K562 (cell line): Measurements from ENCODE around the gene MITF. TPM values are rescaled to one million over a fixed set of nuclear protein-coding genes. Genes with fewer than 3 reads are reported as not detected.

Source experiments
- ATAC-seq: fragments of 200-7000 bp; cut with Tn5 transposase; 3 replicates; pipeline ENCODE4 v1.9.1; 2020; ENCODE audit warnings: moderate library complexity
- BruUV-seq: library from RNA; stranded (reverse); fragments of 400-500 nt; replicated peaks from 2 replicates; lab custom pipeline; 2021; lab: Mats Ljungman, UMichigan
- CTCF ChIA-PET: fragments of 300-600 bp; formaldehyde crosslinking; extraction: SDS; loops from one replicate; lab custom pipeline; 2021; ENCODE audit warnings: low intra/inter-chr PET ratio; lab: Yijun Ruan, JAX
- POLR2A ChIA-PET: fragments of 300-600, 350-650 bp; sonication (Branson Sonifier 250); formaldehyde crosslinking; extraction: SDS; loops from one replicate; lab custom pipeline; 2021; ENCODE audit warnings: antibody characterized with exemption, inconsistent platforms; lab: Yijun Ruan, JAX
- DNase-seq, 4 experiments: peaks; one replicate each; pipeline versions ENCODE4 v3.0.0 to v3.0.0-alpha.2; 2011 to 2018; ENCODE audit warnings: low spot score in 3 of 4, mixed read lengths in 3 of 4; ENCODE audit errors: extremely low read depth in 1 of 4
- FAIRE-seq: peaks from 2 replicates; lab custom pipeline; 2011; peaks lifted over from hg19 to GRCh38; lab: Jason Lieb, UNC
- H2AFZ ChIP-seq: 2 replicates; pipeline ENCODE4 v1.6.0; 2011; ENCODE audit warnings: low read depth, low read length, control low read depth, inconsistent platforms
- H3K27ac ChIP-seq: fragments of 200-600 bp; 3 replicates; pipeline ENCODE4 v1.8.0; 2011; ENCODE audit warnings: low read depth, mild to moderate bottlenecking, control low read depth, inconsistent platforms, low read length, moderate library complexity, mixed read lengths; ENCODE audit errors: extremely low read depth
- H3K27me3 ChIP-seq, 2 experiments: fragments of 300-600 bp in 1 of 2; 2 replicates in 1 of 2; 3 replicates in 1 of 2; pipeline versions ENCODE4 v1.6.0 to v1.8.0; 2011; ENCODE audit warnings: inconsistent platforms in 2 of 2, low read length in 2 of 2, mild to moderate bottlenecking in 1 of 2, mixed read lengths in 1 of 2, moderate library complexity in 1 of 2; ENCODE audit not compliant: control insufficient read depth in 2 of 2, insufficient read depth in 2 of 2
- H3K36me3 ChIP-seq: fragments of 300-600 bp; 3 replicates; pipeline ENCODE4 v1.8.0; 2011; ENCODE audit warnings: mild to moderate bottlenecking, low read length, inconsistent platforms; ENCODE audit not compliant: control insufficient read depth, insufficient read depth
- H3K4me1 ChIP-seq, 2 experiments: fragments of 200-600 bp in 1 of 2; replicated peaks in 1 of 2; 2 replicates in 1 of 2; 3 replicates in 1 of 2; pipeline versions ENCODE4 v1.5.1 to v1.8.0; 2011; ENCODE audit warnings: inconsistent platforms in 2 of 2, low read length in 2 of 2, mild to moderate bottlenecking in 1 of 2, mixed read lengths in 1 of 2, moderate library complexity in 1 of 2; ENCODE audit not compliant: control insufficient read depth in 2 of 2, insufficient read depth in 2 of 2
- H3K4me2 ChIP-seq: 2 replicates; pipeline ENCODE4 v1.6.1; 2011; ENCODE audit warnings: low read length, control low read depth, inconsistent platforms, mixed read lengths; ENCODE audit not compliant: insufficient read depth
- H3K4me3 ChIP-seq: fragments of 200-600 bp; sonication (generic), shearing (Covaris generic); 2 replicates; pipeline ENCODE4 v1.5.1; 2016; ENCODE audit warnings: control low read depth, inconsistent platforms
- H3K79me2 ChIP-seq: fragments of 200-600 bp; 3 replicates; pipeline ENCODE4 v1.8.0; 2011; ENCODE audit warnings: low read length, inconsistent platforms; ENCODE audit not compliant: control insufficient read depth, insufficient read depth
- H3K9ac ChIP-seq, 2 experiments: 2 replicates each; pipeline versions ENCODE4 v1.6.0 to v1.6.1; 2011; ENCODE audit warnings: low read depth in 2 of 2, low read length in 2 of 2, control low read depth in 1 of 2, inconsistent platforms in 1 of 2, mild to moderate bottlenecking in 1 of 2, mixed read lengths in 1 of 2; ENCODE audit not compliant: insufficient read depth in 1 of 2
- H3K9me1 ChIP-seq: one replicate; pipeline ENCODE4 v1.6.0; 2011; ENCODE audit warnings: inconsistent platforms, mild to moderate bottlenecking, low read length, moderate library complexity; ENCODE audit not compliant: control insufficient read depth, insufficient read depth
- H3K9me3 ChIP-seq: replicated peaks from 2 replicates; pipeline ENCODE4 v1.5.1; 2011; ENCODE audit warnings: low read depth, low read length, inconsistent platforms; ENCODE audit not compliant: control insufficient read depth, insufficient read depth
- H4K20me1 ChIP-seq: replicated peaks from 2 replicates; pipeline ENCODE4 v1.6.1; 2011; ENCODE audit warnings: low read length, inconsistent platforms, mixed read lengths; ENCODE audit not compliant: control insufficient read depth, insufficient read depth
- CBFA2T3 ChIP-seq: fragments of 450-650 bp; IDR thresholded peaks from 2 replicates; pipeline ENCODE4 v1.6.1; 2017
- CEBPG ChIP-seq, 3 experiments: fragments of 200-800 bp in 1 of 3; sonication (Bioruptor generic) in 1 of 3; sonication (generic) in 1 of 3; formaldehyde crosslinking in 1 of 3; IDR thresholded peaks in 2 of 3; conservative IDR thresholded peaks in 1 of 3; 2 replicates each; pipeline versions ENCODE4 v1.6.1 to v1.8.0; 2016 to 2022; ENCODE audit warnings: missing compliant biosample characterization in 2 of 3, missing genetic modification characterization in 2 of 3, mild to moderate bottlenecking in 1 of 3, missing genetic modification reagents in 1 of 3
- DDX20 ChIP-seq: fragments of 450-650 bp; IDR thresholded peaks from 2 replicates; pipeline ENCODE4 v1.6.1; 2016; ENCODE audit warnings: missing genetic modification characterization, low read depth, mild to moderate bottlenecking, missing compliant biosample characterization, moderate library complexity
- KDM1A ChIP-seq, 2 experiments: fragments of 450-650 bp; IDR thresholded peaks; 2 replicates each; pipeline ENCODE4 v1.6.1; 2016; ENCODE audit warnings: mild to moderate bottlenecking in 2 of 2
- MEF2A ChIP-seq: IDR thresholded peaks from 2 replicates; pipeline ENCODE4 v1.6.1; 2011; ENCODE audit warnings: low read depth, mild to moderate bottlenecking, low read length, moderate library complexity; ENCODE audit not compliant: control insufficient read depth
- MEF2D ChIP-seq: conservative IDR thresholded peaks from 2 replicates; pipeline ENCODE4 v1.6.1; 2016; ENCODE audit warnings: low read depth, missing genetic modification characterization, missing compliant biosample characterization
- RBBP5 ChIP-seq: fragments of 200-600 bp; sonication (generic); IDR thresholded peaks from 2 replicates; pipeline ENCODE4 v1.6.1; 2012; ENCODE audit warnings: borderline replicate concordance, mild to moderate bottlenecking, low read length, control low read depth, inconsistent platforms; ENCODE audit not compliant: insufficient read depth, poor library complexity, severe bottlenecking
- RCOR1 ChIP-seq, 2 experiments: IDR thresholded peaks; 2 replicates each; pipeline ENCODE4 v1.6.1; 2012; ENCODE audit warnings: low read depth in 2 of 2, low read length in 2 of 2, borderline replicate concordance in 1 of 2, improper control_type of control experiment in 1 of 2
- SIX5 ChIP-seq, 2 experiments: IDR thresholded peaks; 2 replicates each; pipeline ENCODE4 v1.6.1; 2011; ENCODE audit warnings: low read length in 2 of 2, borderline replicate concordance in 1 of 2, low read depth in 1 of 2, mild to moderate bottlenecking in 1 of 2, moderate library complexity in 1 of 2; ENCODE audit not compliant: insufficient read depth in 1 of 2
- ZNF695 ChIP-seq: fragments of 450-650 bp; formaldehyde crosslinking; IDR thresholded peaks from 2 replicates; pipeline ENCODE4 v1.4.0; 2020; ENCODE audit warnings: mild to moderate bottlenecking, moderate library complexity
- WGBS: fragments of 100-300 bp; shearing (Covaris generic); methylation state at CpG from one replicate; pipeline ENCODE4 v1.1.6; 2016; ENCODE audit warnings: low coverage, mixed read lengths; ENCODE audit not compliant: insufficient coverage; ENCODE audit errors: missing lambda C conversion rate; 5-methylcytosine and 5-hydroxymethylcytosine counted together
- in situ Hi-C: fragments of 300-500 bp; cut with MboI; formaldehyde crosslinking; loops from 4 replicates; pipeline ENCODE4 v1.15.0; 2018; ENCODE audit warnings: inconsistent platforms, mixed read lengths
- intact Hi-C: fragments of 100-400 bp; cut with micrococcal nuclease; formaldehyde crosslinking; loops from 2 replicates; pipeline ENCODE4 v1.14.2; 2022
- polyA plus RNA-seq, 8 experiments: library from polyadenylated mRNA; depleted of rRNA in 4 of 8; stranded (reverse) in 5 of 8; unstranded in 3 of 8; fragments of >200 nt; fragmentation: Nextera tagmentation in 2 of 8; fragmentation: Illumina TruSeq in 1 of 8; extraction: Ambion mirVana in 2 of 8; extraction: Trizol in 1 of 8; gene quantifications; 2 replicates each; pipeline versions ENCODE4 v1.2.1 to v1.2.3, GENCODE V29; 2011 to 2014; ENCODE audit warnings: inconsistent platforms in 1 of 8, missing spikeins in 1 of 8
- total RNA-seq, 7 experiments: library from RNA; depleted of rRNA in 6 of 7; stranded (reverse); fragments of >200 nt in 6 of 7; fragmentation: Illumina TruSeq in 2 of 7; extraction: Trizol in 2 of 7; gene quantifications; 2 replicates each; pipeline versions ENCODE4 v1.2.1 to v1.2.3, GENCODE V29; 2011 to 2021; ENCODE audit warnings: low replicate concordance in 1 of 7
- TF ChIP-seq, protein P1 (sequence below), 2 experiments: IDR thresholded peaks in 1 of 2; conservative IDR thresholded peaks in 1 of 2; 2 replicates each; pipeline ENCODE4 v1.6.1; 2016; ENCODE audit warnings: low read depth in 2 of 2, mild to moderate bottlenecking in 1 of 2, missing compliant biosample characterization in 1 of 2, missing genetic modification characterization in 1 of 2, moderate library complexity in 1 of 2
- TF ChIP-seq, protein P2 (sequence below), 2 experiments: fragments of 450-650 bp; conservative IDR thresholded peaks; 2 replicates each; pipeline ENCODE4 v1.6.1; 2017; ENCODE audit warnings: mild to moderate bottlenecking in 2 of 2, moderate library complexity in 2 of 2
- TF ChIP-seq, protein P3 (sequence below), 2 experiments: fragments of 450-650 bp in 1 of 2; sonication (generic) in 1 of 2; formaldehyde crosslinking in 1 of 2; IDR thresholded peaks in 1 of 2; conservative IDR thresholded peaks in 1 of 2; 2 replicates each; pipeline versions ENCODE4 v1.6.1 to v1.8.1; 2016 to 2023; ENCODE audit warnings: mild to moderate bottlenecking in 2 of 2, moderate library complexity in 2 of 2, inconsistent platforms in 1 of 2, missing genetic modification reagents in 1 of 2

MITF gene
- total and polyA plus RNA-seq, 9 of the 15 experiments (the other 6 are each of a cell fraction or from before 2014, with no cell fraction given) = 5.6 to 14.9 (median 11.1) TPM

DNA sequence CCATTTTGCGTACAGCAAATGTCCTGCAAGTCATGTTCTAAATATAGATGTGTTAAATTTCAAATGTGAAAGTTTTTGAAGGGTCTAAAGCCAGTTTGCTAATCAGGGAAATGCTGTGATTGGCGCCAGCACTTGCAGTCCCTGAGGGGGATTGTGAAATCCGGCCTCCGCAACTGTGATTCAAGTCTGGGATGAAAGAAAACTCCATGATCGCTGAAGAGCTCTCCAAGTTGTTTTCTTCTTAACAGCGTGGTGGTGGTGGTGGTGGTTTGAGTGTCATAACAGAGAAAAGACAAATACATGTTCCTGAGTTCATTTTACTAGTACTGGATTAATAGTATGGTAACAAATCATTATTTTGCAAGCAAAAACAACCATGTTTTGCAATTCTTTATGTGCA is 51.8 kb downstream of the MITF start:
- CTCF ChIA-PET = interaction anchor here (1.1 kb wide), 1 partner anchor 101 kb away, joined by 9 read pairs; no protein-coding TSS in a partner anchor
- peak in 1 of 4 experiments; percentile 28 for DNase-seq
- peak; percentile 44 for ATAC-seq
- Histone ChIP-seq H3K4me3 (no peak overlapping the region), H2AFZ (no peak overlapping the region), H3K27ac (peak overlapping the region; percentile 78; the same call in 2 of the 3 replicates), H3K79me2 (peaks cover 58% of the 10 kb centered on the region), H3K9ac (no peak overlapping the region), H4K20me1 (no peaks in the 10 kb centered on the region), H3K36me3 (peaks cover 6% of the 10 kb centered on the region; the same call in 2 of the 3 replicates), H3K9me3 (no peaks in the 10 kb centered on the region), H3K27me3 (no peaks in the 10 kb centered on the region), H3K4me2 (no peak overlapping the region), H3K4me1 (peaks cover 0 to 45% of the 10 kb centered on the region in 2 experiments; a peak in 3 of 5 replicates), H3K9me1 (no peaks in the 10 kb centered on the region)
- peak; percentile 68 for FAIRE-seq
- intact Hi-C loops (loop anchor here (5.0 kb wide), 2 partner anchors 49 to 66 kb away; no protein-coding TSS in a partner anchor), in situ Hi-C loops (loop anchor here (5.0 kb wide), 1 partner anchor 94 kb away; no protein-coding TSS in a partner anchor)
- WGBS = 11% methylated on average over 6 of the region's 6 CpGs
- POLR2A ChIA-PET = interaction anchor here (1.3 kb wide), 1 partner anchor 21 kb away, joined by 4 read pairs; no protein-coding TSS in a partner anchor
- BruUV-seq = no TSS peak
- TF ChIP-seq MEF2D (tag) (0 out of 2 replicates have a peak, but pooled peaks have one; percentile 41), SIX5 (IDR thresholded peaks at IDR 0.05; ENCODE audit: borderline replicate concordance in 1 of 2, insufficient read depth in 1 of 2, low read depth in 1 of 2, low read length in 2 of 2) (no peak), DDX20 (no peak), RBBP5 (peak; percentile 3), CEBPG (CRISPR knock-in tag; IDR thresholded peaks at IDR 0.05) (no peak), CEBPG (tag; conservative IDR thresholded peaks at IDR 0.05 in 1 of 2, IDR thresholded peaks at IDR 0.05 in 1 of 2) (peak; percentile 47 to 77; a peak in 3 of 4 replicates), MEF2A (peak; percentile 45; the same call in 1 of the 2 replicates), CBFA2T3 (peak; percentile 5; the same call in 1 of the 2 replicates), RCOR1 (IDR thresholded peaks at IDR 0.05; ENCODE audit: borderline replicate concordance in 1 of 2, low read depth in 2 of 2, low read length in 2 of 2) (peak in 1 of 2 experiments; percentile 74; a peak in 1 of 4 replicates), ZNF695 (CRISPR knock-in tag) (no peak), KDM1A (IDR thresholded peaks at IDR 0.05) (peak; percentile 77 to 78)
- TF ChIP-seq, protein P1, sequence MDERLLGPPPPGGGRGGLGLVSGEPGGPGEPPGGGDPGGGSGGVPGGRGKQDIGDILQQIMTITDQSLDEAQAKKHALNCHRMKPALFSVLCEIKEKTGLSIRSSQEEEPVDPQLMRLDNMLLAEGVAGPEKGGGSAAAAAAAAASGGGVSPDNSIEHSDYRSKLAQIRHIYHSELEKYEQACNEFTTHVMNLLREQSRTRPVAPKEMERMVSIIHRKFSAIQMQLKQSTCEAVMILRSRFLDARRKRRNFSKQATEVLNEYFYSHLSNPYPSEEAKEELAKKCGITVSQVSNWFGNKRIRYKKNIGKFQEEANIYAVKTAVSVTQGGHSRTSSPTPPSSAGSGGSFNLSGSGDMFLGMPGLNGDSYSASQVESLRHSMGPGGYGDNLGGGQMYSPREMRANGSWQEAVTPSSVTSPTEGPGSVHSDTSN (CRISPR knock-in tag; IDR thresholded peaks at IDR 0.05; ENCODE audit: low read depth) = no peak
- TF ChIP-seq, protein P1 (tag; conservative IDR thresholded peaks at IDR 0.05; ENCODE audit: low read depth) = 0 out of 2 replicates have a peak, but pooled peaks have one; percentile 8
- TF ChIP-seq, protein P2, sequence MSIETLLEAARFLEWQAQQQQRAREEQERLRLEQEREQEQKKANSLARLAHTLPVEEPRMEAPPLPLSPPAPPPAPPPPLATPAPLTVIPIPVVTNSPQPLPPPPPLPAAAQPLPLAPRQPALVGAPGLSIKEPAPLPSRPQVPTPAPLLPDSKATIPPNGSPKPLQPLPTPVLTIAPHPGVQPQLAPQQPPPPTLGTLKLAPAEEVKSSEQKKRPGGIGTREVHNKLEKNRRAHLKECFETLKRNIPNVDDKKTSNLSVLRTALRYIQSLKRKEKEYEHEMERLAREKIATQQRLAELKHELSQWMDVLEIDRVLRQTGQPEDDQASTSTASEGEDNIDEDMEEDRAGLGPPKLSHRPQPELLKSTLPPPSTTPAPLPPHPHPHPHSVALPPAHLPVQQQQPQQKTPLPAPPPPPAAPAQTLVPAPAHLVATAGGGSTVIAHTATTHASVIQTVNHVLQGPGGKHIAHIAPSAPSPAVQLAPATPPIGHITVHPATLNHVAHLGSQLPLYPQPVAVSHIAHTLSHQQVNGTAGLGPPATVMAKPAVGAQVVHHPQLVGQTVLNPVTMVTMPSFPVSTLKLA (conservative IDR thresholded peaks at IDR 0.05) = no peak
- TF ChIP-seq, protein P3, sequence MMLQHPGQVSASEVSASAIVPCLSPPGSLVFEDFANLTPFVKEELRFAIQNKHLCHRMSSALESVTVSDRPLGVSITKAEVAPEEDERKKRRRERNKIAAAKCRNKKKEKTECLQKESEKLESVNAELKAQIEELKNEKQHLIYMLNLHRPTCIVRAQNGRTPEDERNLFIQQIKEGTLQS (IDR thresholded peaks at IDR 0.05) = no peak
- TF ChIP-seq, protein P3 (CRISPR knock-in tag; conservative IDR thresholded peaks at IDR 0.05) = no peak
